Amniotic stem cell (primary cell): ENCODE data around the gene FUOM.

Experiments
- DNase-seq: peaks from one replicate; lab custom pipeline; 2025; lab: John Stamatoyannopoulos, UW

The FUOM gene

GRCh38 chr10:133366751-133367150 is 8.9 kb upstream of the FUOM start:
- DNase-seq, result no peak

- no peak for DNase-seq
Observed at GRCh38 chr10:133366130-133366478, 8.3 kb upstream of the FUOM start.

- DNase-seq, result no peak
Observed at GRCh38 chr10:133365461-133366129, 7.8 kb upstream of the FUOM start.

- no peak for DNase-seq
Observed at GRCh38 chr10:133364645-133365431, 7.0 kb upstream of the FUOM start.

- DNase-seq, result no peak
Observed at GRCh38 chr10:133362846-133363245, 5.0 kb upstream of the FUOM start.

GRCh38 chr10:133361773-133362441 is 4.1 kb upstream of the FUOM start:
- DNase-seq, result no peak

GRCh38 chr10:133361227-133361626 is 3.4 kb upstream of the FUOM start:
- DNase-seq, result no peak

GRCh38 chr10:133359972-133360610 is 2.3 kb upstream of the FUOM start:
- DNase-seq, result no peak

GRCh38 chr10:133359554-133359971 is 1.7 kb upstream of the FUOM start:
- no peak for DNase-seq

- DNase-seq, result no peak
Observed at GRCh38 chr10:133358925-133359310, 1.1 kb upstream of the FUOM start.

GRCh38 chr10:133358162-133358924 is 524 bp upstream of the FUOM start:
- no peak for DNase-seq

- no peak for DNase-seq
Observed at GRCh38 chr10:133356549-133357284, 1.1 kb downstream of the FUOM start.

- no peak for DNase-seq
Observed at GRCh38 chr10:133355991-133356390, 1.8 kb downstream of the FUOM start.

GRCh38 chr10:133355266-133355665 is 2.6 kb downstream of the FUOM start:
- no peak for DNase-seq

- DNase-seq, result no peak
Observed at GRCh38 chr10:133354672-133355240, 3.1 kb downstream of the FUOM start.

GRCh38 chr10:133353988-133354605 is 3.7 kb downstream of the FUOM start:
- no peak for DNase-seq

GRCh38 chr10:133353202-133353959 is 4.4 kb downstream of the FUOM start:
- no peak for DNase-seq

- no peak for DNase-seq
Observed at GRCh38 chr10:133351408-133352318, 6.2 kb downstream of the FUOM start.

- DNase-seq, result no peak
Observed at GRCh38 chr10:133350950-133351329, 6.9 kb downstream of the FUOM start.
